HCT116 (cell line): ENCODE data around the gene GPR37L1.

Source experiments
- CEBPB ChIP-seq: IDR thresholded peaks from 2 replicates; pipeline ENCODE4 v1.6.1; 2012; ENCODE audit warnings: low read depth
- CTCF ChIP-seq, 3 experiments: fragments of 200-600 bp in 1 of 3; sonication (generic) in 1 of 3; IDR thresholded peaks in 2 of 3; conservative IDR thresholded peaks in 1 of 3; 2 replicates each; pipeline ENCODE4 v1.5.1; 2012 to 2017; ENCODE audit warnings: low read depth in 2 of 3, low read length in 2 of 3, antibody characterized with exemption in 1 of 3, borderline replicate concordance in 1 of 3, control low read depth in 1 of 3, mild to moderate bottlenecking in 1 of 3, mixed read lengths in 1 of 3, mixed run types in 1 of 3, moderate library complexity in 1 of 3; ENCODE audit not compliant: insufficient read depth in 1 of 3
- EZH2 ChIP-seq: fragments of 200-600 bp; sonication (generic); IDR thresholded peaks from 2 replicates; pipeline ENCODE4 v1.6.1; 2017; ENCODE audit warnings: antibody characterized with exemption, mixed run types
- EZH2phosphoT487 ChIP-seq: fragments of 200-600 bp; IDR thresholded peaks from 2 replicates; pipeline ENCODE4 v1.6.1; 2018; ENCODE audit warnings: antibody characterized with exemption, borderline replicate concordance
- FOSL1 ChIP-seq: IDR thresholded peaks from 2 replicates; pipeline ENCODE4 v1.6.1; 2012; ENCODE audit warnings: low read depth
- MAX ChIP-seq: IDR thresholded peaks from 2 replicates; pipeline ENCODE4 v1.6.1; 2012
- POLR2A ChIP-seq: IDR thresholded peaks from 2 replicates; pipeline ENCODE4 v1.7.0; 2011; ENCODE audit warnings: borderline replicate concordance; ENCODE audit not compliant: insufficient read depth, insufficient read length; ENCODE audit errors: extremely low read depth
- YY1 ChIP-seq: IDR thresholded peaks from 2 replicates; pipeline ENCODE4 v1.6.1; 2011; ENCODE audit warnings: low read length, low read depth, moderate library complexity, mild to moderate bottlenecking; ENCODE audit not compliant: insufficient replicate concordance; ENCODE audit errors: extremely low read depth
- ZNF274 ChIP-seq: fragments of 200-500 bp; sonication (Bioruptor generic); IDR thresholded peaks from 2 replicates; pipeline ENCODE4 v1.6.1; 2014; ENCODE audit warnings: mild to moderate bottlenecking, low read depth, low read length, inconsistent platforms

- TF ChIP-seq CTCF (IDR thresholded peaks at IDR 0.05 in 2 of 3, conservative IDR thresholded peaks at IDR 0.05 in 1 of 3; ENCODE audit: borderline replicate concordance in 1 of 3, insufficient read depth in 1 of 3, low read depth in 2 of 3, low read length in 2 of 3) (no peak), EZH2 (no peak), POLR2A (no peak), YY1 (no peak), EZH2phosphoT487 (no peak), ZNF274 (no peak), CEBPB (no peak), MAX (no peak), FOSL1 (no peak)
These were observed 47.3 kb upstream of the GPR37L1 start for GRCh38 chr1:202075389-202075788.
